Measurements from ENCODE around the gene GLRX5.

GLRX5 gene

DNA sequence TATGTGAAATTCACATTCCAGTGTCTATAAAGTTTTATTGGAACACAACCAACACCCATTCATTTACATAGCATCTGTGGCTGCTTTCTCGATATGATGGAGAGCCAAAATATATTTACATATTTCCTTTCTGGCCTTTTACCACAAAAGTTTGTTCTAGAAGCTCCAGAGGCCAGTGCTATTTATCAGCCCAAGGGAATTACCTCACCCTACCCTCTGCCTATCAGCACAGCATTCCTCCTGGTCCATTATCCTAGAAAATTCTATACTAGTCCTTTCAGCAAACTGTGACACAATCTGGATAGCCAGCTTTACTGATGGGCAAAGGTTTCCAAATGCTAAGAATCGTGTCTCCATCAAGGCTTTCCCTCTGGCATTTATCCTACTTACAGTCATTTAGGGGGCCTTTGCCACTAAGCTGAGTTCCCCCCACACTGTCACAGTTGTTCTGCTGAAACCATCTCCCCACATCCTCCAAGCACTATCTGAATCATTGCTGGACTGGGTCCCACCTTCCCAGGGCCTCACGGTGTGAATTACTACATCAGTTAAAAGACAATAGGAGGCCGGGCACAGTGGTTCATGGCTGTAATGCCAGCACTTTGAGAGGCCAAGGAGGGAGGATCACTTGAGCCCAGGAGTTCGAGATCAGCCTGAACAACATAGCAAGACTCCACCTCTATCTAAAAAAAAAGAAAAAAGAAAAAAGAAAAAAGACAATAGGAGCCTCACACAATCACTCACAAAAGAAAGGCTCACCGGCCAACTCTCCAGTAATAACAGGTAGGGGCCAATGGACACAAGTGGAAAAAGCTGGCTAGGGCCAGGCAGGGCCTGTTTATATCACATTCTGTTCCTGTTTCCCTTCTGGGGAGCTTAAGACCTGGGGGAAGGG, 30.5 kb upstream of the GLRX5 start:
- TF ChIP-seq GATA3 (IDR thresholded peaks at IDR 0.05; ENCODE audit: low read depth, low read length): no peak
- no peak for TF ChIP-seq GATA2 (IDR thresholded peaks at IDR 0.05; ENCODE audit: low read depth, low read length)

- no peak for TF ChIP-seq GATA2 (IDR thresholded peaks at IDR 0.05; ENCODE audit: low read depth, low read length)
- no peak for TF ChIP-seq GATA3 (IDR thresholded peaks at IDR 0.05; ENCODE audit: low read depth, low read length)
These were observed 29.7 kb upstream of the GLRX5 start for GRCh38 chr14:95505030-95505589.

DNA sequence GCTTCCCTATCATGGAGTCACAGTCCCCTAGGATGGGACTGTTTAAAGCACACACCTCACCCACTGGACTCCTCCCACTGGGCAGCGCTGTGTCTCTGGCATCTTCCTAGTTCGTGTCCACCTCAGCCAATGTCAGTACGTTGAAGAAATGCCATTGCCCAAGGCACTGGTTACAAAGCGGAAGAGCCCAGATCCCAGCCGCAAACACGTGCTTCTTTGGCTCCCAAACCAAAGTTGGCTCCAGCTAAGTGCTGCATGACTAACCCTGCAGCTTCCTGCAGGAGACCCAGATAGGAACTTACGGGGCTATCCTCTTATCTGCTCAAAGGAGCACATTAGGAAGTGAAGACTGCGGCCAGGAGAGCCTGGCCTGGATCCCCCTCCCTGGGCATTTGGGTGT, 27.7 kb upstream of the GLRX5 start:
- no peak for TF ChIP-seq GATA2 (IDR thresholded peaks at IDR 0.05; ENCODE audit: low read depth, low read length)
- no peak for TF ChIP-seq GATA3 (IDR thresholded peaks at IDR 0.05; ENCODE audit: low read depth, low read length)

- TF ChIP-seq GATA3 (IDR thresholded peaks at IDR 0.05; ENCODE audit: low read depth, low read length) (no peak), GATA2 (IDR thresholded peaks at IDR 0.05; ENCODE audit: low read depth, low read length) (no peak)
These were observed 27.1 kb upstream of the GLRX5 start for GRCh38 chr14:95507701-95508103.

DNA sequence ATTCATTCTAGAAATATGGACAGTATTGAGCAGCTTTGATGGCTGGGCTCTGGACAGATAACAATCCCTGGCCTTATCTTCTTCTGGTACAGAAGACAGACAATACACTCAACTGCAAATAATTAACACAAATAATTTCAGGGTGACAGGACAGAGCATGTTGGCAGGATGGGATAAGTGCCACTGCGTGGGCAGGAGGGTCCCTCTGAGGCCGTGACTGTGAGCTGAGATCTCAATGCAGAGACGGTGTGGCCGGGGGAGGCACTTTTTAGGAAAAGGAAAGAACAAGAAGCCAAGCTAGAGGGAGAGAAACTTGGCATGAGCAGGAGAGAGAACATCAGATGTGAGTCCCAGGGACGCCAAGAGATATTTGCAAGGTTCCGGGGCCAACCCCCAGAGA, 26.5 kb upstream of the GLRX5 start:
- no peak; the same call in 1 of the 2 replicates for TF ChIP-seq GATA3 (IDR thresholded peaks at IDR 0.05; ENCODE audit: low read depth, low read length)
- TF ChIP-seq GATA2 (IDR thresholded peaks at IDR 0.05; ENCODE audit: low read depth, low read length): 0 out of 2 replicates have a peak, but pooled peaks have one; percentile 37

- TF ChIP-seq GATA2 (IDR thresholded peaks at IDR 0.05; ENCODE audit: low read depth, low read length) (no peak), GATA3 (IDR thresholded peaks at IDR 0.05; ENCODE audit: low read depth, low read length) (no peak)
These were observed 25.4 kb upstream of the GLRX5 start for GRCh38 chr14:95509495-95509894.

- TF ChIP-seq GATA3 (IDR thresholded peaks at IDR 0.05; ENCODE audit: low read depth, low read length) (no peak), GATA2 (IDR thresholded peaks at IDR 0.05; ENCODE audit: low read depth, low read length) (no peak)
These were observed 24.0 kb upstream of the GLRX5 start for GRCh38 chr14:95510804-95511203.

- TF ChIP-seq GATA2 (IDR thresholded peaks at IDR 0.05; ENCODE audit: low read depth, low read length): no peak
- TF ChIP-seq GATA3 (IDR thresholded peaks at IDR 0.05; ENCODE audit: low read depth, low read length): no peak
These were observed 23.2 kb upstream of the GLRX5 start for GRCh38 chr14:95511687-95512086.

- TF ChIP-seq GATA2 (IDR thresholded peaks at IDR 0.05; ENCODE audit: low read depth, low read length): no peak
- TF ChIP-seq GATA3 (IDR thresholded peaks at IDR 0.05; ENCODE audit: low read depth, low read length): no peak
These were observed 21.6 kb upstream of the GLRX5 start for GRCh38 chr14:95513291-95513690.

DNA sequence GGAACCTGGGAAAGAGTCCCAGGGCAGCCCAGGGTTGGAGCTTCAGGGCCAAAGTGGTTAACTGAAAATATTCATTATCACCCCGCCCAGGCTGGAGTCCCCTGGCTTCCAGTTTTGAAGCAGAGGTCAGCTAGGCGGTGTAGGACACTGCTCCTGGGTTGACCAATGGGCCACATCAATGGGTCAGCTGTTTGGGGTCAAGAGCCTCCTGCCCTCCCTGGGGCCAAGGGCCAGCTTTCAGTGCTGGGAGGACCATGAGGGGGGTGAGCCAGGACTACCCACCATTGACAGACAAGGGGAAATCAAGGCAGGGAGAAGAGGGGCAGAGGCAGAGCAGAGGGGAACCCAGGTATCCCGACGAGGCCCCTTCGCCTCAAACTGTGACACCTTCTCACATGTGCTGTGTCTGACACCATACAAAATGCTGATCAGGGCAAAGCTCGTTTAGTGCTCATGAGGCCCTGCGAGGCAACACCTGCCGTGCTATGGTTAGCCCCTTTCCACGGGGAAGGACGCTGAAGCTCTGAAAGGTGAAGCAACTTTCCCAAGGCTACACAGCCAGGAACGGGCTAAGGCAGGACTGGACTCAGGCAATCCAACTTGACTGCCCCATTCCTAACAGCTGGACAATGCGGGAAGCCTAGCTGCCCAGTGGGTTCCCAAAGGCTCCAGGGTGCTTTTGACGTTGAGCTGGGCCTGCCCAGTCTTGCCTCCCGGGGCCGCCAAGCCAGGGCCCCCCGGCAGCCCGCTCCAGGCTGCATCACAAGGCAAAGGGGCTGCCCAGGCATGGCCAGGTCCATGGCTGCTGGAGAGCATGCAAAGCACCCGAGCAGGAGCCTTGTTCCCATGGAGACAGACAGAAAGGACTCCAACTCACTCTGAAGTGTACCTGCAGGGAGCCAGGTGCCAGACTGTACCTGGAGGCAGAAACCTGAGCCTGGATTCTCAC, 20.4 kb upstream of the GLRX5 start:
- TF ChIP-seq GATA3 (IDR thresholded peaks at IDR 0.05; ENCODE audit: low read depth, low read length) (no peak), GATA2 (IDR thresholded peaks at IDR 0.05; ENCODE audit: low read depth, low read length) (no peak)

DNA sequence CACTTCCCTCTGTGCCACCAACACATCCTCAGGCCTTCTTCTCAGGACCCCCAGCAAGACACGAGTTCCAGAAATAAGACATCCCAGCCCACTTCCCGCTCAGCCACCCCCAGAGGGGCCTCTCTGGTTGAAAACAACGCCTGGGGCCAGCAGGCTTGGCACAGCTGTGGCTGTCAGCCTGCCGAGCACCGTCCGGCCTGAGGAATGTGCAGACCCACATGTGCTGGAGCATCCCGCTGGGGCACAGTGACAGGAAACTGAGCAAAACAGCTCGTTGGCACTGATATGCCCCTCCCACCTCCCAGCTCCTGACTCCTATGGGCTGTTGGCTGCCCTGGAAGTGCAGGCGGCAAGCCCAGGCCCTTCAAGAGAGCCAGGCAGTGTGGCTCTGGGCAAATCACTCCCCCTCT, 19.8 kb upstream of the GLRX5 start:
- no peak for TF ChIP-seq GATA3 (IDR thresholded peaks at IDR 0.05; ENCODE audit: low read depth, low read length)
- no peak for TF ChIP-seq GATA2 (IDR thresholded peaks at IDR 0.05; ENCODE audit: low read depth, low read length)

DNA sequence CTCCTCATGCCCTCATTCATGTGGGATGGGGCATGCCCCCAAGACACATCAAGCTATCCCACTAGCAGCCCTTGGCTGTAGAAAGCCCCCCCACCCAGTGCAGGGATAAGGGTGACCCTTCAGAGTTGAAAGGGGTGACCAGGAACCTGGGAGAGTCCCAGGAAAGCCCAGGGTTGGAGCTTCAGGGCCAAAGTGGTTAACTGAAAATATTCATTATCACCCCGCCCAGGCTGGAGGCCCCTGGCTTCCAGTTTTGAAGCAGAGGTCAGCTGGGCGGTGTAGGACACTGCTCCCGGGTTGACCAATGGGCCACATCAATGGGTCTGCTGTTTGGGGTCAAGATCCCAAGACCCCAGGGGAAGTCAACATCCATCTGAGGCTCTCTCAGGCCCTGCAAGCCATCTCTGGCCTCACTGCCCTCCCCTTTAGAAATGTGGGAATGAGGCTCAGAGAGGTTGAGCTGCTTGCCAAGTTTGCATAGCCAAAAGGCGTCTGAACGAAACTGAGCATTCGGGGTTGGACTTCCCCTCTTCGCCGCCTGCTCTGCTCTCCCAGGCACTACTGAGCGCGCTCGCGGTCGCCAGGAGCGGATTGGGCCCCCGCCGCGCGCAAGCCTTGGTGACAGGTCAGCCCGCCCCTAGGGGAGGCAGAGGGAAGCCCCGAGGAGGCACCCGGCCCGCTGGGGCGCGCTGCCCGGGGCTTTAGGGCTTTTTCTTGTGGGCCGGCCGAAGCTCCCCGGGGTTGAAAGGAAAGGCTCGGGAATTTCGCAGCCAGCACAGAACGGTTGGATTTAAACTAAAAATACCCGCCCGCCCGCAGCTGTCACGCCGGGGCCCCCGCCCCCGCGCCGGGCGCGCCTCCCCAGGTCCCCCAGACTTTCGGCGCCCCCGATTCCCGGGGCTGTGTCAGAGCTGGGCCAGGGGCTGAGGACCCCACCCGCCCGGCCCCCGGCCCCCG, 19.0 kb upstream of the GLRX5 start:
- TF ChIP-seq GATA3 (IDR thresholded peaks at IDR 0.05; ENCODE audit: low read depth, low read length): no peak
- TF ChIP-seq GATA2 (IDR thresholded peaks at IDR 0.05; ENCODE audit: low read depth, low read length): no peak

DNA sequence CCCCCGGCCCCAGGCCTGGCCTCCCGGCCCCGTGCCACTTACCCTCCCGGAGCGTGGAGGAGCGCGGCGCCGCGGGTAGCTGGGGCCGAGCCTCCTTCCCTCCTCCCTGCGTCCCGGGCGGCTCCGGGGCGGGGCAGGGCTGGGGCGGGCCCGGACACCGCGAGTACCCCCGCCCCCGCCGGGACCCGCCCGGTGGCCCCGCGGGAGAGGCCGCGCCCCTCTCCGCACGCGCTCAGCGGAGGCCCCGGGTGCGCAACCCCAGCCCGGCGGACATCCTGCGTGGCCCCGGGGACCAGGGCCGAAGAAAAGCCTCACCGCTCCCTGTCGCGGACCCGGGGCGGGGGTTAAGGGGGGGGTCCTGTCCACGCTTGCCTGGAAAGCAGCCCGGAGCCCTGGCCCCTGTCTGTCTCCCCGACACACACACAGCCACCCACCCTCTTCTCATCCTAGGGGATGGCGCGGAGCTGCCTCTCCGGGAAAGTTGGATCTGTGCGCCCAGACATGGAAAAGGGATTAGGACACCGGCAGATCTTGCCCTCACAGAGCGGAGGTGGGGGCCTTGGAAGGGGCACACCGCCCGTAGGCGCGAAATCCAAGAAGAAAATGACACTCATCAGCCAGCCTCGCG, 18.2 kb upstream of the GLRX5 start, which contains the start of gene SYNE3:
SYNE3 (minus strand) TSS at position 97 of the 628 bp plus-strand sequence. CDS start 40,829 bp downstream, outside the sequence.
- no peak for TF ChIP-seq GATA3 (IDR thresholded peaks at IDR 0.05; ENCODE audit: low read depth, low read length)
- TF ChIP-seq GATA2 (IDR thresholded peaks at IDR 0.05; ENCODE audit: low read depth, low read length): no peak

All from SH-SY5Y (cell line).